Measurements from ENCODE around the gene TRRAP. TPM values are rescaled to one million over a fixed set of nuclear protein-coding genes. Genes with fewer than 3 reads are reported as not detected.

The TRRAP gene
- total and polyA plus RNA-seq, 2 experiments from 2014 or later: 14.9 to 58.7 TPM

GRCh38 chr7:98930464-98930863, 52.1 kb downstream of the TRRAP start:
- peaks cover 12% of the 10 kb centered on the region for H4K20me1 ChIP-seq (replicated peaks; ENCODE audit: insufficient read depth)
- Mint-ChIP-seq H3K27me3 (ENCODE audit: insufficient read depth, low read depth, poor library complexity) (no peaks in the 10 kb centered on the region), H3K36me3 (ENCODE audit: low read depth) (peaks cover 85% of the 10 kb centered on the region), H3K4me1 (no peaks in the 10 kb centered on the region), H3K27ac (no peak overlapping the region), H3K9me3 (no peaks in the 10 kb centered on the region), H3K4me3 (no peak overlapping the region)
- H3K4me1 ChIP-seq (ENCODE audit: insufficient read depth): no peaks in the 10 kb centered on the region
- no peak overlapping the region for H2AFZ ChIP-seq
- H3K27me3 ChIP-seq (ENCODE audit: insufficient read depth): no peaks in the 10 kb centered on the region
- DNase-seq (ENCODE audit: low spot score) (no peak), ATAC-seq (no peak)
- no peak overlapping the region for H3K4me3 ChIP-seq
- H3K4me2 ChIP-seq: no peak overlapping the region
- no peak overlapping the region for H3K27ac ChIP-seq (ENCODE audit: low read depth)
- H3F3A ChIP-seq (replicated peaks; ENCODE audit: low read depth): no peaks in the 10 kb centered on the region
- no peaks in the 10 kb centered on the region for H3K79me2 ChIP-seq (replicated peaks; ENCODE audit: insufficient read depth)
- no peak for TF ChIP-seq JUNB (IDR thresholded peaks at IDR 0.05; ENCODE audit: unreplicated experiment)
- TF ChIP-seq, protein P1, sequence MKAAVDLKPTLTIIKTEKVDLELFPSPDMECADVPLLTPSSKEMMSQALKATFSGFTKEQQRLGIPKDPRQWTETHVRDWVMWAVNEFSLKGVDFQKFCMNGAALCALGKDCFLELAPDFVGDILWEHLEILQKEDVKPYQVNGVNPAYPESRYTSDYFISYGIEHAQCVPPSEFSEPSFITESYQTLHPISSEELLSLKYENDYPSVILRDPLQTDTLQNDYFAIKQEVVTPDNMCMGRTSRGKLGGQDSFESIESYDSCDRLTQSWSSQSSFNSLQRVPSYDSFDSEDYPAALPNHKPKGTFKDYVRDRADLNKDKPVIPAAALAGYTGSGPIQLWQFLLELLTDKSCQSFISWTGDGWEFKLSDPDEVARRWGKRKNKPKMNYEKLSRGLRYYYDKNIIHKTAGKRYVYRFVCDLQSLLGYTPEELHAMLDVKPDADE (IDR thresholded peaks at IDR 0.05): no peak
- TF ChIP-seq ZNF331 (CRISPR knock-in tag; IDR thresholded peaks at IDR 0.05; ENCODE audit: low read depth): no peak
- TF ChIP-seq EZH2 (IDR thresholded peaks at IDR 0.05; ENCODE audit: low read depth, unreplicated experiment): no peak
- TF ChIP-seq STAT1 (IDR thresholded peaks at IDR 0.05; ENCODE audit: unreplicated experiment): no peak
- no peak for TF ChIP-seq POLR2AphosphoS5 (IDR thresholded peaks at IDR 0.05; ENCODE audit: low read depth)
- no peak for TF ChIP-seq ZNF114 (CRISPR knock-in tag; IDR thresholded peaks at IDR 0.05)
- TF ChIP-seq EZH2phosphoT487 (IDR thresholded peaks at IDR 0.05; ENCODE audit: unreplicated experiment): no peak
- TF ChIP-seq CTCF (conservative IDR thresholded peaks at IDR 0.05; ENCODE audit: low read depth in 2 of 2): no peak
- TF ChIP-seq ZNF462 (CRISPR knock-in tag; IDR thresholded peaks at IDR 0.05): no peak
- TF ChIP-seq, protein P2, sequence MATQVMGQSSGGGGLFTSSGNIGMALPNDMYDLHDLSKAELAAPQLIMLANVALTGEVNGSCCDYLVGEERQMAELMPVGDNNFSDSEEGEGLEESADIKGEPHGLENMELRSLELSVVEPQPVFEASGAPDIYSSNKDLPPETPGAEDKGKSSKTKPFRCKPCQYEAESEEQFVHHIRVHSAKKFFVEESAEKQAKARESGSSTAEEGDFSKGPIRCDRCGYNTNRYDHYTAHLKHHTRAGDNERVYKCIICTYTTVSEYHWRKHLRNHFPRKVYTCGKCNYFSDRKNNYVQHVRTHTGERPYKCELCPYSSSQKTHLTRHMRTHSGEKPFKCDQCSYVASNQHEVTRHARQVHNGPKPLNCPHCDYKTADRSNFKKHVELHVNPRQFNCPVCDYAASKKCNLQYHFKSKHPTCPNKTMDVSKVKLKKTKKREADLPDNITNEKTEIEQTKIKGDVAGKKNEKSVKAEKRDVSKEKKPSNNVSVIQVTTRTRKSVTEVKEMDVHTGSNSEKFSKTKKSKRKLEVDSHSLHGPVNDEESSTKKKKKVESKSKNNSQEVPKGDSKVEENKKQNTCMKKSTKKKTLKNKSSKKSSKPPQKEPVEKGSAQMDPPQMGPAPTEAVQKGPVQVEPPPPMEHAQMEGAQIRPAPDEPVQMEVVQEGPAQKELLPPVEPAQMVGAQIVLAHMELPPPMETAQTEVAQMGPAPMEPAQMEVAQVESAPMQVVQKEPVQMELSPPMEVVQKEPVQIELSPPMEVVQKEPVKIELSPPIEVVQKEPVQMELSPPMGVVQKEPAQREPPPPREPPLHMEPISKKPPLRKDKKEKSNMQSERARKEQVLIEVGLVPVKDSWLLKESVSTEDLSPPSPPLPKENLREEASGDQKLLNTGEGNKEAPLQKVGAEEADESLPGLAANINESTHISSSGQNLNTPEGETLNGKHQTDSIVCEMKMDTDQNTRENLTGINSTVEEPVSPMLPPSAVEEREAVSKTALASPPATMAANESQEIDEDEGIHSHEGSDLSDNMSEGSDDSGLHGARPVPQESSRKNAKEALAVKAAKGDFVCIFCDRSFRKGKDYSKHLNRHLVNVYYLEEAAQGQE (IDR thresholded peaks at IDR 0.05; ENCODE audit: unreplicated experiment): no peak
- no peak for TF ChIP-seq CREB1 (CRISPR knock-in tag; IDR thresholded peaks at IDR 0.05; ENCODE audit: low read depth)
- no peak for TF ChIP-seq NANOG (IDR thresholded peaks at IDR 0.05; ENCODE audit: borderline replicate concordance)
- peaks cover 86% of the 10 kb centered on the region for H3K36me3 ChIP-seq (ENCODE audit: insufficient read depth)
- no peaks in the 10 kb centered on the region for H3K9me2 ChIP-seq (ENCODE audit: insufficient read depth)

All from GM23338 (cell line).